WTC11 (cell line): ENCODE measurements around the gene SYK.

Source experiments
- AFF4 ChIP-seq: sonication (generic); formaldehyde crosslinking; IDR thresholded peaks from 2 replicates; pipeline ENCODE4 v1.8.1; 2023; ENCODE audit warnings: mild to moderate bottlenecking, missing genetic modification reagents, borderline replicate concordance
- CBFB ChIP-seq: sonication (generic); formaldehyde crosslinking; IDR thresholded peaks from 2 replicates; pipeline ENCODE4 v1.8.1; 2022; ENCODE audit warnings: mild to moderate bottlenecking, low read depth, missing genetic modification reagents
- CTCF ChIP-seq: fragments of 200-600 bp; IDR thresholded peaks from 2 replicates; pipeline ENCODE4 v1.8.0; 2022; ENCODE audit warnings: antibody characterized with exemption
- ELF4 ChIP-seq: sonication (generic); formaldehyde crosslinking; IDR thresholded peaks from 2 replicates; pipeline ENCODE4 v1.8.1; 2022; ENCODE audit warnings: low read depth, mild to moderate bottlenecking, moderate library complexity, missing genetic modification reagents
- MYBL2 ChIP-seq: sonication (generic); formaldehyde crosslinking; IDR thresholded peaks from 2 replicates; pipeline ENCODE4 v1.8.1; 2023; ENCODE audit warnings: mild to moderate bottlenecking, moderate library complexity, missing genetic modification reagents
- NR2C2 ChIP-seq: sonication (generic); formaldehyde crosslinking; IDR thresholded peaks from 2 replicates; pipeline ENCODE4 v1.8.0; 2022; ENCODE audit warnings: mild to moderate bottlenecking, missing genetic modification reagents
- RELA ChIP-seq: sonication (generic); formaldehyde crosslinking; IDR thresholded peaks from 2 replicates; pipeline ENCODE4 v1.8.1; 2022; ENCODE audit warnings: missing genetic modification reagents, mild to moderate bottlenecking, borderline replicate concordance
- SP1 ChIP-seq: sonication (generic); formaldehyde crosslinking; conservative IDR thresholded peaks from 2 replicates; pipeline ENCODE4 v1.8.1; 2022; ENCODE audit warnings: missing genetic modification reagents
- ZBTB43 ChIP-seq: sonication (generic); formaldehyde crosslinking; IDR thresholded peaks from 2 replicates; pipeline ENCODE4 v1.8.1; 2023; ENCODE audit warnings: mild to moderate bottlenecking, missing genetic modification reagents

- TF ChIP-seq CTCF (no peak), ELF4 (CRISPR knock-in tag) (no peak), ZBTB43 (no peak), RELA (no peak), AFF4 (no peak), NR2C2 (CRISPR knock-in tag) (no peak), SP1 (no peak), CBFB (CRISPR knock-in tag) (no peak), MYBL2 (no peak)
Observed at GRCh38 chr9:90799271-90799852, 2.3 kb upstream of the SYK start.
